Keratinocyte (primary cell): ENCODE data around the gene MYADML2.

Experiments used
- CTCF ChIP-seq, 3 experiments: IDR thresholded peaks in 1 of 3; conservative IDR thresholded peaks in 1 of 3; optimal IDR thresholded peaks in 1 of 3; 2 replicates in 2 of 3; 3 replicates in 1 of 3; pipeline versions ENCODE3 to v1.5.1; 2011; ENCODE audit warnings: low read length in 3 of 3, mild to moderate bottlenecking in 3 of 3, moderate library complexity in 2 of 3, control low read depth in 1 of 3, inconsistent platforms in 1 of 3; ENCODE audit not compliant: insufficient read depth in 2 of 3; ENCODE audit errors: extremely low read depth in 1 of 3
- EZH2 ChIP-seq: IDR thresholded peaks from one replicate; pipeline ENCODE4 v1.6.1; 2012; ENCODE audit warnings: inconsistent platforms, mild to moderate bottlenecking, low read length, moderate library complexity

DNA sequence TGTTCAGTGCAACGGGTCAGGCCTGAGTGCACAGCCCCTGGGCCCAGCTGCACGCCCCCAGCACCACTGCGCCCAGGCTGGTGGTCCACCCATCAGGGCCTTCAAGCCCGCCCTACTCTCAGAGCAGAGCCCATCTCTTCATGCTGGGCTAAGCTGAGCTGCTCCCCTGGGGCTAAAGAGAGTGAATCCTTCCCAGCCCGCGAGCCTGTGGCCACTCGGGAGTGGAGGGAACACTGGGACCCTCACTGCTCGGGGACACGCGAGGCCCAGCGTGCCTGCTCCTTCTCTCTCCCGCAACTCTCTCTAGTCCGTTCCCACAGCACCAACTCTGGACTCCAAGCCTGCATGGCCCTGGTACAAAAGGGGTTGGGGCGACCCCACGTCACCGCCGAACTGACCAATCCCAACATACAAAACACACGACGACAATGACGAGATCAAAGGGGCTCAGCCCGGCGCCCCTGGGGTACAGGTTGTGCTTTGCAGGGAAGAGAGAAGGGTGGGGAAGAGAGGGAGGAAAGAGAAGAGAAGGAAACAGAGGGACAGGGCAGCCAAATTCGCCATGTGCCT, 25.0 kb downstream of the MYADML2 start:
- TF ChIP-seq CTCF (optimal IDR thresholded peaks at IDR 0.05 in 1 of 3, IDR thresholded peaks at IDR 0.05 in 1 of 3, conservative IDR thresholded peaks at IDR 0.05 in 1 of 3; ENCODE audit: extremely low read depth in 1 of 3, insufficient read depth in 2 of 3, low read length in 3 of 3): no peak
- TF ChIP-seq EZH2: no peak
